Measurements from ENCODE around the gene CTNNA2.

The CTNNA2 gene

GRCh38 chr2:79729532-79729931 lies 216.7 kb downstream of the CTNNA2 start:
- H3K27ac ChIP-seq (ENCODE audit: low read depth, low read length) = no peak overlapping the region

DNA sequence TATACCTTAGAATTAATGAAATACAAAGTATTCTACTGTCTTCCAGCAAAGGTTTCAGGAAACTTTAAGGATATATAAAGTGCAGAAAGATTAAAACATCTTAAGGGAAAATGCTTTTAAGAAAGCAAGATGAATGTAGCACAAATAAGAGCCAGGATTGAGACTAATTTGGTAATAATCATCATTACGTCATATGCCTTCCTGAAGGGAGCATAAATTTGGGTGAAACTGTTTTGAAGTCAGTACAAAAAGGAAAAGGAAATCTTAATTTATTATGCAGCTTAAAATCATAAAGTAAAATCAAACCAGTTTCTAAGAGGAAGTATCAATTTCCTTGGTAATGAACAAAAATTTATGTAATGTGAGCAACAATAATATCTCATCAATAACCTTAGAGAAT lies 221.7 kb downstream of the CTNNA2 start:
- H2AFZ ChIP-seq (ENCODE audit: low read length, unreplicated experiment) = no peak overlapping the region

More at GRCh38 chr2:79729532-79729931, 216.7 kb downstream of the CTNNA2 start:
- H3K4me1 ChIP-seq (ENCODE audit: control insufficient read depth, insufficient read depth, low read length, unreplicated experiment) = no peaks in the 10 kb centered on the region
- no peaks in the 10 kb centered on the region for H3K79me2 ChIP-seq (ENCODE audit: control insufficient read depth, insufficient read depth, low read length, unreplicated experiment)
- H2AFZ ChIP-seq (ENCODE audit: low read length, unreplicated experiment) = no peak overlapping the region
- no peak overlapping the region for H3K4me3 ChIP-seq (ENCODE audit: low read depth, low read length)
- no peaks in the 10 kb centered on the region for H3K27me3 ChIP-seq (ENCODE audit: insufficient read depth, low read length)
- no peaks in the 10 kb centered on the region for H3K36me3 ChIP-seq (ENCODE audit: insufficient read depth, low read length)

DNA sequence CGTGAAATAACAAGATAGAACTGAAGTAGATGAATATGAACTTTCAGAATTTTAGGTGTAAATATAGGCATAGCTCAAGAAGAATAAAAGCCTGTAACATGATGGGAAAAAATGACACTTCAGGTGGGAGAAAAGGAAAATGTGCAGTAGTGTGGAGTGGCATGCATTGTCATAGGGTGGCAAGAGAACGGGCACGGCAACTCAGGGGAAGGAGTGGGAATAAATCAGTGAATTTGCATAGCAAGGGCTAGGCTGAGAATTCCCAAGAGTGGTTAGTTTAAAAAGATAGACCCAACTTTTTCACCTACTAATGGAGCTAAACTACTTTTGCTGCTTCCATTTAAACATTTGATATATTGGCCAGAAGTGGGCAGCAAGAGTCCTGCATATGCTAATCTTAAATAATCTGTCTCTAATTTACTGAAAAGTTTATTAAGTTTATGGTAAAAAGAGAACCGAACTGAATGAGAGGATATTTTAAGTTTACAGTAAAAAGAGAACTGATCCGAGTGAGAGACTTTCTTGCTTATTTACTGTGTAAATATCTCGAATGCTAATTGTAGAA lies 228.1 kb downstream of the CTNNA2 start:
- H3K36me3 ChIP-seq (ENCODE audit: insufficient read depth, low read length) = no peaks in the 10 kb centered on the region
- no peaks in the 10 kb centered on the region for H3K27me3 ChIP-seq (ENCODE audit: insufficient read depth, low read length)
- no peak overlapping the region for H2AFZ ChIP-seq (ENCODE audit: low read length, unreplicated experiment)
- H3K79me2 ChIP-seq (ENCODE audit: control insufficient read depth, insufficient read depth, low read length, unreplicated experiment) = no peaks in the 10 kb centered on the region
- H3K4me1 ChIP-seq (ENCODE audit: control insufficient read depth, insufficient read depth, low read length, unreplicated experiment) = peaks cover 5% of the 10 kb centered on the region
- no peak overlapping the region for H3K27ac ChIP-seq (ENCODE audit: low read depth, low read length)
- no peak overlapping the region for H3K4me3 ChIP-seq (ENCODE audit: low read depth, low read length)

More for the DNA sequence above, 221.7 kb downstream of the CTNNA2 start:
- Histone ChIP-seq H3K36me3 (ENCODE audit: insufficient read depth, low read length) (no peaks in the 10 kb centered on the region), H3K4me3 (ENCODE audit: low read depth, low read length) (no peak overlapping the region), H3K4me1 (ENCODE audit: control insufficient read depth, insufficient read depth, low read length, unreplicated experiment) (no peaks in the 10 kb centered on the region), H3K79me2 (ENCODE audit: control insufficient read depth, insufficient read depth, low read length, unreplicated experiment) (no peaks in the 10 kb centered on the region), H3K27ac (ENCODE audit: low read depth, low read length) (no peak overlapping the region), H3K27me3 (ENCODE audit: insufficient read depth, low read length) (no peaks in the 10 kb centered on the region)

GRCh38 chr2:79750321-79750720 lies 237.5 kb downstream of the CTNNA2 start:
- no peak overlapping the region for H2AFZ ChIP-seq (ENCODE audit: low read length, unreplicated experiment)

DNA sequence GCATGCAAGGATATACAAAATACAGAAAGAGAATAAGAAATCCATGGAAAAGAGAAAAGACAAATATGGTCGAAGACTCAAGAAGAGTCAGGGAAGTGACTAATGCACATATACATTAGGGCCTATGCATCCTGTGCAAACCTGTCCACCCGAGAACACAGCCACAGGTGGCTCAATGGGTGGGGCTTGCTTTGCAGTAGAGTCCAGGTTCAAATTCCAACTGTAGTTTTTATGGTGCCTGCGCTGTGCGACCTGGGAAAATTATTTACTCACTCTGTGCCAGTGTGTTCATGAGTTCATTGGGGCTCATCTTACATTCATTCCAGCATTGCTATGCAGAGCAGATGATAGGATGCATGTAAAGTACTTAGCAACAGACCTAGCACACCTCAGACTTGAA lies 244.7 kb downstream of the CTNNA2 start:
- no peak overlapping the region for H3K4me3 ChIP-seq (ENCODE audit: low read depth, low read length)
- H3K27ac ChIP-seq (ENCODE audit: low read depth, low read length) = no peak overlapping the region
- no peak overlapping the region for H2AFZ ChIP-seq (ENCODE audit: low read length, unreplicated experiment)
- H3K4me1 ChIP-seq (ENCODE audit: control insufficient read depth, insufficient read depth, low read length, unreplicated experiment) = no peaks in the 10 kb centered on the region
- H3K36me3 ChIP-seq (ENCODE audit: insufficient read depth, low read length) = no peaks in the 10 kb centered on the region
- no peaks in the 10 kb centered on the region for H3K27me3 ChIP-seq (ENCODE audit: insufficient read depth, low read length)
- H3K79me2 ChIP-seq (ENCODE audit: control insufficient read depth, insufficient read depth, low read length, unreplicated experiment) = no peaks in the 10 kb centered on the region

More at GRCh38 chr2:79750321-79750720, 237.5 kb downstream of the CTNNA2 start:
- Histone ChIP-seq H3K27me3 (ENCODE audit: insufficient read depth, low read length) (no peaks in the 10 kb centered on the region), H3K27ac (ENCODE audit: low read depth, low read length) (no peak overlapping the region), H3K36me3 (ENCODE audit: insufficient read depth, low read length) (no peaks in the 10 kb centered on the region), H3K4me3 (ENCODE audit: low read depth, low read length) (no peak overlapping the region), H3K79me2 (ENCODE audit: control insufficient read depth, insufficient read depth, low read length, unreplicated experiment) (no peaks in the 10 kb centered on the region), H3K4me1 (ENCODE audit: control insufficient read depth, insufficient read depth, low read length, unreplicated experiment) (no peaks in the 10 kb centered on the region)

DNA sequence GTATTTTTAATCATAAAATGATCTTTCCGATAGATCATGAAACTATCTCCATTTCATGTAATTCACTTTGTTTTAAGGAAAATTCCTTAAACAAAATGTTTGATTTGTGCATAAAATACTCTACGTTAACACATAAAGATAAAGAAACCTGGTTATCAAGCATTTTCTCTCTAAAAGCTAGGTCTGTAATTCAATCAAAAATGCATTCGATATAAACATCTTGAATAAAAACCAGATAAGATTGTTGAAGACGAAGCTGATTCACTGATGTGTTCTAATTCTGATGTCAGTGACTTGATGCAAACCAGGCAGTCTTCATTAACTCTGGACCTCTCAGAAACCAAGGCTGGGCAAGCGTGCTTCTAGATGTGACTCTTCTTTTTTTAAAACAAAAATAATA lies 245.2 kb downstream of the CTNNA2 start:
- Histone ChIP-seq H3K4me1 (ENCODE audit: control insufficient read depth, insufficient read depth, low read length, unreplicated experiment) (no peaks in the 10 kb centered on the region), H2AFZ (ENCODE audit: low read length, unreplicated experiment) (no peak overlapping the region), H3K27me3 (ENCODE audit: insufficient read depth, low read length) (no peaks in the 10 kb centered on the region), H3K4me3 (ENCODE audit: low read depth, low read length) (no peak overlapping the region), H3K79me2 (ENCODE audit: control insufficient read depth, insufficient read depth, low read length, unreplicated experiment) (no peaks in the 10 kb centered on the region), H3K36me3 (ENCODE audit: insufficient read depth, low read length) (no peaks in the 10 kb centered on the region), H3K27ac (ENCODE audit: low read depth, low read length) (no peak overlapping the region)

GRCh38 chr2:79758749-79759282 lies 246.0 kb downstream of the CTNNA2 start:
- H3K27me3 ChIP-seq (ENCODE audit: insufficient read depth, low read length) = no peaks in the 10 kb centered on the region
- H2AFZ ChIP-seq (ENCODE audit: low read length, unreplicated experiment) = no peak overlapping the region
- H3K4me1 ChIP-seq (ENCODE audit: control insufficient read depth, insufficient read depth, low read length, unreplicated experiment) = no peaks in the 10 kb centered on the region
- no peak overlapping the region for H3K27ac ChIP-seq (ENCODE audit: low read depth, low read length)
- H3K36me3 ChIP-seq (ENCODE audit: insufficient read depth, low read length) = no peaks in the 10 kb centered on the region
- no peaks in the 10 kb centered on the region for H3K79me2 ChIP-seq (ENCODE audit: control insufficient read depth, insufficient read depth, low read length, unreplicated experiment)
- no peak overlapping the region for H3K4me3 ChIP-seq (ENCODE audit: low read depth, low read length)

DNA sequence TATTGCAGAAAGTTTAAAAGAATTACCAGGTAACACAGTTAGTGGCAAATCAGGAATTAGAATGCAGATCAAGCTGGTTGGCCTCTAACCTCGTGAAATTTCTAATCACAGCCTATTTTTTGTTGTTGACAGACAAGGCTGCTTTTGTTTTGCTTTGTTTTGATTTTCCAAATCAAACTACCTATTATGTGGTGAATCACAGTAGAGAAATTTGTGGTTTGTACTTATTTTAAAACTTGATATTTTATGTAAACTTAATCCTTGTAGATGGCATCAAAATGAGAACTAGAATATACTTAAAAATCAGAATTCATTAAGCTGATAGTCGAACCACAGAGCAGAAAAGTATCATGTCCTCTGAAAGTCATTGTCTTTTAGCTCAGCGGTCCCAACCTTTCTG lies 258.1 kb downstream of the CTNNA2 start:
- H3K79me2 ChIP-seq (ENCODE audit: control insufficient read depth, insufficient read depth, low read length, unreplicated experiment) = no peaks in the 10 kb centered on the region
- H3K36me3 ChIP-seq (ENCODE audit: insufficient read depth, low read length) = no peaks in the 10 kb centered on the region
- H2AFZ ChIP-seq (ENCODE audit: low read length, unreplicated experiment) = no peak overlapping the region
- H3K4me3 ChIP-seq (ENCODE audit: low read depth, low read length) = no peak overlapping the region
- H3K27me3 ChIP-seq (ENCODE audit: insufficient read depth, low read length) = no peaks in the 10 kb centered on the region
- no peak overlapping the region for H3K27ac ChIP-seq (ENCODE audit: low read depth, low read length)
- H3K4me1 ChIP-seq (ENCODE audit: control insufficient read depth, insufficient read depth, low read length, unreplicated experiment) = no peaks in the 10 kb centered on the region

DNA sequence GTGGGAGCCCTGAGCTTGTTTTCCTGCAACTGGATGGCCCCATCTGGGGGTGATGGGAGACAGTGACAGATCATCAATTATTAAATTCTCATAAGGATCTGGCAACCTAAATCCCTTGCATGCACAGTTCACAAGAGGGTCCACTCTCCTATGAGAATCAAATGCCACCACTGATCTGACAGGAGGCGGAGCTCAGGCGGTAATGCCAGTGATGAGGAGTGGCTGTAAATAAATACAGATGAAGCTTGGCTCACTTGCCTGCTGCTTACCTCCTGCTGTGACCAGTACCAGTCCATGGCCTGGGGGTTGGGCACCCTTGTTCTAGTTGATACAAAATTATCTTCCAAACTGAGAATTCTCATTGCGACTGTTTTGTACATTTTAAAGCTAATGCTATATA lies 258.6 kb downstream of the CTNNA2 start:
- Histone ChIP-seq H3K4me1 (ENCODE audit: control insufficient read depth, insufficient read depth, low read length, unreplicated experiment) (no peaks in the 10 kb centered on the region), H3K36me3 (ENCODE audit: insufficient read depth, low read length) (no peaks in the 10 kb centered on the region), H3K27me3 (ENCODE audit: insufficient read depth, low read length) (no peaks in the 10 kb centered on the region), H2AFZ (ENCODE audit: low read length, unreplicated experiment) (no peak overlapping the region), H3K79me2 (ENCODE audit: control insufficient read depth, insufficient read depth, low read length, unreplicated experiment) (no peaks in the 10 kb centered on the region), H3K4me3 (ENCODE audit: low read depth, low read length) (no peak overlapping the region), H3K27ac (ENCODE audit: low read depth, low read length) (no peak overlapping the region)

GRCh38 chr2:79774016-79774415 lies 261.2 kb downstream of the CTNNA2 start:
- no peaks in the 10 kb centered on the region for H3K36me3 ChIP-seq (ENCODE audit: insufficient read depth, low read length)
- no peaks in the 10 kb centered on the region for H3K79me2 ChIP-seq (ENCODE audit: control insufficient read depth, insufficient read depth, low read length, unreplicated experiment)
- no peak overlapping the region for H3K27ac ChIP-seq (ENCODE audit: low read depth, low read length)
- no peak overlapping the region for H2AFZ ChIP-seq (ENCODE audit: low read length, unreplicated experiment)
- no peaks in the 10 kb centered on the region for H3K4me1 ChIP-seq (ENCODE audit: control insufficient read depth, insufficient read depth, low read length, unreplicated experiment)
- no peak overlapping the region for H3K4me3 ChIP-seq (ENCODE audit: low read depth, low read length)
- no peaks in the 10 kb centered on the region for H3K27me3 ChIP-seq (ENCODE audit: insufficient read depth, low read length)

DNA sequence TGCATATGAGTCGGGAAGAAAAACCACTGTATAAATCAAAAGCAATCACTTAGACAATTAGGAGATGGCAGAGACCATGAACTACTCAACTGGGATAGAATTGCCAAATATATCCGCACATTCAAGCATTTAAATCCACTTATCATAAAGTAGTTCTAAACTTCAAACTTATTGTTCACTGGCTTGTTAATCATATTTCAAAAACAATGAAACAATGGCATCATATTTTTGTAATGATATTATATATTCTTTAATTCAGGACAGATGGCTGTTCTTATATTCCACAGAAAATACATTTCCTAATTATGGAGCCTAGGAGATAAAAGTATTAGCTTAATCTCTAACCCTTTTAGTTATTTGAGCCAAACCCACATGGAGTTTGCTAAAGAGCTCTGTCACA lies 263.6 kb downstream of the CTNNA2 start:
- Histone ChIP-seq H2AFZ (ENCODE audit: low read length, unreplicated experiment) (no peak overlapping the region), H3K4me3 (ENCODE audit: low read depth, low read length) (no peak overlapping the region), H3K4me1 (ENCODE audit: control insufficient read depth, insufficient read depth, low read length, unreplicated experiment) (no peaks in the 10 kb centered on the region), H3K36me3 (ENCODE audit: insufficient read depth, low read length) (no peaks in the 10 kb centered on the region), H3K27me3 (ENCODE audit: insufficient read depth, low read length) (no peaks in the 10 kb centered on the region), H3K27ac (ENCODE audit: low read depth, low read length) (no peak overlapping the region), H3K79me2 (ENCODE audit: control insufficient read depth, insufficient read depth, low read length, unreplicated experiment) (no peaks in the 10 kb centered on the region)

Measured in ACC112 (cell line).